Retina (tissue), 1 donor: ENCODE results near the gene LACTBL1.

ENCODE experiments used
- DNase-seq: peaks from one replicate; pipeline ENCODE4 v3.0.0-alpha.2; 2016

The LACTBL1 gene

DNA sequence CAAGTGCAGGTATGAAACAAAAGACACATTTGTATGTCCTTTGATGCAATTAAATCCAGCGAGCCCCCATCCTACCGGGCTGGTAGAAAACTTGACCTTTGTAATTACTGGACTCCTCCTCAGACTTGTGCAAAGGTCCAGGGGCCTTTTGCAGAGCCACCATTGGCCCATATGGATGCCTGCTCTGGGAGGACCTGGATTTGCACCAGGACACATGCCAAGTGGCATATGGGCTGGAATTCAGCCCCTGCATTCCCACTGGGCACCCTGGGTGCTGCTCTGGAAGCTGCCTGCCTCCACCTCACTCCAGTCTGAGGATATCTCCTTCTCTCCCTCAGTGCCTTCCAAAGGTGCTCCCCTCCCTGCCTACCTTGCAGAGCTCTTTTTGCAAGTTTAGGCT is 36.0 kb downstream of the LACTBL1 start:
- DNase-seq: no peak

DNA sequence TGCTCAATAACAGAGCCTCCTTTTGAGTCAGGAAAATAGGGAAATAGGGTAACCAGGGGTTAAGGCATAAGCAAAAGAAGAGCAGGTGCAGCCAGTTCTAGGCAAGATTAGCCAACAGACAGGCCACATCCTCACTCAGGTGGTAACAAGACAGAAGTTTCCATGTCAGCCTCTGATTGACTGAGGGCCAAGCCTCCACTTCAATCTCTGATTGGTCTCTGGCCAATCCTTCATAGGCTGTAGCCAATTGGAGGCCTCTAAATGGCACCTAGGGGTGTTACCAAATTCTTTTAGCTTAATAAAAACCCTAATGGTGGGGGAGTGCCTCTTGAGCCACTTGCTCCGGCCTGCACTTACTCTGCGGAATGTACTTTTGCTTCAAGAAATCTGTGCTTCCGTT is 37.2 kb downstream of the LACTBL1 start:
- no peak for DNase-seq

DNA sequence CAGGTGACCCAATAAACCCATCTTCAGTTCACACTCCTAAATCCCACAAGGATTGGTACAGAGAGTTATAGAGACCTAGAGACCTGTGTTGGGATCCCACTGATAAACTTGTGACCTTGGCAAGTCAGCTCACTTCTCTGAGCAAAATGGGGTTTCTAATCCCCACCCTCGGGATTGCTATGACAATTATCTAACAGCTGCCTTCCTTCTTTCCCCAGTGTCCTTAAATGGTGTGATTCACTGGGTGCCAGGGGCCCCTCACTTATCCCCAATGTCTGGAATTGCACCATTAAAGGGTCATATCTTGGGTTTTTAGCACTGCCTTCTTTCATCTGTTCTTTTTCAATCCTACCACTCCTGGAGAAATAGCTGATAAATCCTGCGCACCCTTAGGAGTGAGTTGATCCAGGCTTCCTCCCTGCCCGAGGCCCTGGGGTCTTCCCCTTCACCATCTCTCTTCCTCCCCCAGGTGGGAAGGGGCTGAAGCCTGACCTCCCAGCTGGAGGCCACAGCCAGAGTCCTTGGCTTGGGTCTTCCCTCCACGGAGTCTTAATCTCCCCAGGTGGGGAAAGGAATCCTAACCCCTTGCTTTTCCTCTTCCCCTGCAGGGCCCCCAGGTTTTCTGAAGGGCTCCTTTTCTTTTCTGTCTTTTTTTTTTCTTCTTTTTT is 39.7 kb downstream of the LACTBL1 start:
- no peak for DNase-seq

- peak; percentile 75 for DNase-seq
These were observed 42.3 kb downstream of the LACTBL1 start for GRCh38 chr1:22930240-22930912.

DNA sequence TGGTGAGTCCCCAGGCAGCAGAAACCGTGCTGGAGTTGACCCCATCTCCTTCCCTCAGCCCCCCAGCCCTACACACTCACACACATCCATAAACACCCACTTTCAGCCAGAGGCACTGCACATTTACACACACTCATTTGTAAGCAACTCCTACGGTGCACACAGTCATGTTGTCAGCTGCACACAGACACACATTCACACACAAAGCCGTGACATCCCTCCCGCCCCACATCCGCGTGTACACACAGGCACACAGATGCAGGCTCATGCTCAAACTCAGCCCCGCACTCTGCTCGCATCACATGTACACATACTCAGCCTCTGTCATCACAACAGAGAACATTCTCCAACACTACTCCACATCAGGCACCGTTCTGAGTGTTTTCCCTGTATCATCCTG is 47.6 kb downstream of the LACTBL1 start:
- no peak for DNase-seq

- no peak for DNase-seq
These were observed 50.0 kb downstream of the LACTBL1 start for GRCh38 chr1:22922640-22923039.

DNA sequence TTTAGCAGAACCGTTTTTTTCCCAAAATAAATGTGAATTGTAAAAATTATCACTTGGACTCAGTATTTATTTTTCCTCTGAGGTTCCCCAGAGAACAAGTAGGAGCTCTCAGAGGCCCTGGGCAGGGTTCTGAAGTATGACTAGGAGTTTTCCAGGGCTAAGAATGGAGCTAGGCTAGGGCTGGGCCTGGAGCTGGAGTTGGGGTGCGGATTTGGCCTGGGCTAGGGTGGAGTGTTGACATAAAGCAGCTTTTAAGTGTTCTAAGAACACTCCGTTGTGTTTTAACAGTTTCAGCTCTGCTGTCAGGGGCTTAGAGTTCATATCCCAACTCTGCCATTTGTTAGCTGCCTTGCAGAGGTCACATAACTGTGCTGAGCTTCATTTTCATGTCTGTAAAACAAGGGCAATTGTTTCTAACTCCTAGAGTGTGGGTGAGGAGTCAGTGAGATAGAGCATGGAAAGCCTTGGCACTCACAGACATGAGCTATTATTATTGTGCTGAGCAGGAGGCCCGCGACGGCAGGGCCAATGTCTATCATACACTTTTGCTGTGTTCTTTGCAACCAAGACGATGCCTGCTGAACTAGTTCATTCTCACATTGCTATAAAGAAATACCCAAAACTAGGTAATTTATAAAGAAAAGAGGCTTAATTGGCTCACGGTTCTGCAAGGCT is 51.1 kb downstream of the LACTBL1 start:
- no peak for DNase-seq

DNA sequence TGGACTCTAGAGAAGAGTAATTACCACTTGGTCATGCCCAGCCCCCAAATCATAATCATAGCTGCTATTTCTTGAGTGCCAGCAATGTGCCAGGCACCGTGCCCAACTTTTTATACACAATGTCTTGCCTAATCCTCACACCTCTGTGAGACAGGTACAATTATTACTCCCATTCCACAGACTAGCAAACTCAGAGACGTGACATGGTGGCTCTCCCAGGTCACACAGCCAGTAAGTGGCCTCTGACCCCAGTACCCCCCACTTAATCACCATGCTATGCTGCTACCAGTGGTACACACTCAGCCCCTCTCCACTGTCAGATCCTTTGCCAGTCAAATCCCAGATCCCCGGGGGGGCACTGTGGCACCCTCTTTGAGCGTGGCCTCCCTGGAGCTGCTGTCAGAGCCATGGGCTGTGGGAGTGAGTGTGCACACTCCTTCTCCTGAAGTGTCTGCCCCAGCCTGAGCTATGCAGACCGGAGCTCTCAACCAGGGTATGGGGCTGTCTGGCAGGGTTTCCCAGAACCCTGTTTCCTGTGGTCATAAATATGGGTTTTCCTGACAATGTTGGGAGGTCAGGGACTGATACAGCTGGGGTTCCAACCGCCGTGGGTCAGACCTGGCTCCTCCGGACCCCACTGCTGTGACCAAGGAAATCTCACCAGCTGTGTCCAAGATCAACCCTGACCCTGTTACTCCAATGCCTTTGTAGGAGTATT is 51.8 kb downstream of the LACTBL1 start:
- DNase-seq: no peak

DNA sequence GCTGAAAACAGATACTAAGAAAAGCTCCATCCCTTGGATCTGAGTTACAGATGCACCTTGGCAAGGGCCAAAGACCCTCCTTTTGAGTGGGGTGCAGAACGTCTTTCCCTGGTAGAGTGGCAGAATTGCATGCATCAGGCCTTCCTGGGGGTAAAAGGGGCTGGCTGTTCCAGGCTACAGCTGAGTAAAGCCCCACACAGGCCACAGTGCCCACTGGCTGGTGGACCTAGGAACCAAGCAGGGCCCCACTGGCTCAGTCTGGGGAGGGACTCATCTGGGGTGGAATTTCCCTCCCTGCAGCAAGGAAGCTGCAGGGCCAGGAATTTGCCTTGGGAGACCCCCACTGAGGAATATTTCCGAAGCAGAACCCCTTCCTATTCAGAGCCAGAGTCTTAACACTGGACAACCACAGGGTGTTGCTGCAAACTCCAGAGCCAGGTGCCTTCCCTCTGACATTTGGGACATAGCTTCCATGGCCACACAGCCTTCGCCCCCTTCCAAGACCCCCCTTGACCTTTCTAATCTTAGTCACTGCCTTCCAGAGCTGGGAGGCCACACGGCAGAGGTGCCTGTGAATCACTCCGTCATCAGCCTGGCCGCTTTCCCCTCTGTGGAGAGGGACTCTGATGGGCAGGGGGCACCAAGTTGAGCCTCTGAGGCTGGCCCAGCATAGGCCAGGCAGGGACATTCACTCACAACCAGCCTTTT is 52.5 kb downstream of the LACTBL1 start:
- peak; percentile 16 for DNase-seq

- DNase-seq: peak; percentile 19
These were observed 53.2 kb downstream of the LACTBL1 start for GRCh38 chr1:22919341-22920025.

- no peak for DNase-seq
These were observed 54.0 kb downstream of the LACTBL1 start for GRCh38 chr1:22918644-22919043.

- peak; percentile 57 for DNase-seq
These were observed 54.7 kb downstream of the LACTBL1 start for GRCh38 chr1:22917989-22918388.

DNA sequence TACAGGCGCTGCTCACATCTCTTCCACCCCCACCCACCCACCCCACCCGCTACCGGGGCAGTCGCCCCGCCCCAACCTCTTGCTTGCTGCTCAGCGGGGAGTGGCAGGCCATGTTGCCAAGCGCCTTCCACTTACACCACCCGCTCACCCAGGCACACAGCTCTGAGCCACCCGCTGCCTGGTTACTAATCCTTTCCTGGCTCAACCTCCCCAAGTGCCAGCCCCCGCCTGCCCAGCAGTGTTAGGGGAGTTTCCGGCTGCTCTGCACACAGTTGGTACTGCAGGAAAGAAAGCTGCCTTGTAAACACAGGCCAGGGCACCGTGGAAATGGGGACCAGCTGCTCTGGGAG is 56.2 kb downstream of the LACTBL1 start:
- DNase-seq: peak; percentile 34

- peak; percentile 47 for DNase-seq
These were observed 56.7 kb downstream of the LACTBL1 start for GRCh38 chr1:22915816-22916470.

GRCh38 chr1:22915231-22915630 is 57.4 kb downstream of the LACTBL1 start:
- peak; percentile 37 for DNase-seq

DNA sequence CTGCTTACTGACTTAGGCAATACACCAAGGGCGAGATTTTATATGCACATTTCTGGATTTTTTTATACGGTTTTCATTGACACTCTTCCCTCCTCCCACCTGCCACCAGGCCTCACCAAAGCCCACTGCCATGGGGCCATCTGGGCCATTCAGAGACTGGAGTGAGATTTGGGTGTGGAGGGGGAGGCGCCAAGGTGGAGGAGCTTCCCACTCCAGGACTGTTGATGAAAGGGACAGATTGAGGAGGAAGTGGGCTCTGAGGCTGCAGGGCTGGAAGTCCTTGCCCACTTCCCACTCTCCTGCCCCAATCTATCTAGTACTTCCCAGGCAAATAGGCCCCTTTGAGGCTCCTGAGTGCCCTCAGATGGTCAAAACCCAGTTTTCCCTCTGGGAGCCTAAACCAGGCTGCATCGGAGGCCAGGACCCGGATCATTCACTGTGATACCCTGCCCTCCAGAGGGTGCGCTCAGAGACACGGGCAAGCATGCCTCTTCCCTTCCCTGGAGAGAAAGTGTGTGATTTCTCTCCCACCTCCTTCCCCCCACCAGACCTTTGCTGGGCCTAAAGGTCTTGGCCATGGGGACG is 57.9 kb downstream of the LACTBL1 start:
- no peak for DNase-seq

DNA sequence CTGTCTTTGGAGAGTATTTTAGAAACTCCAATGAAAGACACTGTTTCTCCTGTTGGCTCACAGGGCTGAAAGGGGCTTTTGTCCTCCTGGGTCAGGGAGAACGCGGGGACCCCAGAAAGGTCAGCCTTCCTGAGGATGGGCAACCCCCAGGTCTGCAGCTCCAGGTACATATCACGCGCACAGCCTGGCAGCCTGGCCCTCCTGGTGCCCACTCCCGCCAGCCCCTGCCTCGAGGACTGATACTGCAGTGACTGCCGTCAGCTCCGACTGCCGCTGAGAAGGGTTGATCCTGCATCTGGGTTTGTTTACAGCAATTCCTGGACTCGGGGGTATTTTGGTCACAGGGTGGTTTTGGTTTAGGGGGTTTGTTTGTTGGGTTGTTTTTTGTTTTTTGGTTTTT is 58.5 kb downstream of the LACTBL1 start:
- DNase-seq: no peak

- no peak for DNase-seq
These were observed 59.1 kb downstream of the LACTBL1 start for GRCh38 chr1:22913421-22914141.

- no peak for DNase-seq
These were observed 60.4 kb downstream of the LACTBL1 start for GRCh38 chr1:22912311-22912710.

DNA sequence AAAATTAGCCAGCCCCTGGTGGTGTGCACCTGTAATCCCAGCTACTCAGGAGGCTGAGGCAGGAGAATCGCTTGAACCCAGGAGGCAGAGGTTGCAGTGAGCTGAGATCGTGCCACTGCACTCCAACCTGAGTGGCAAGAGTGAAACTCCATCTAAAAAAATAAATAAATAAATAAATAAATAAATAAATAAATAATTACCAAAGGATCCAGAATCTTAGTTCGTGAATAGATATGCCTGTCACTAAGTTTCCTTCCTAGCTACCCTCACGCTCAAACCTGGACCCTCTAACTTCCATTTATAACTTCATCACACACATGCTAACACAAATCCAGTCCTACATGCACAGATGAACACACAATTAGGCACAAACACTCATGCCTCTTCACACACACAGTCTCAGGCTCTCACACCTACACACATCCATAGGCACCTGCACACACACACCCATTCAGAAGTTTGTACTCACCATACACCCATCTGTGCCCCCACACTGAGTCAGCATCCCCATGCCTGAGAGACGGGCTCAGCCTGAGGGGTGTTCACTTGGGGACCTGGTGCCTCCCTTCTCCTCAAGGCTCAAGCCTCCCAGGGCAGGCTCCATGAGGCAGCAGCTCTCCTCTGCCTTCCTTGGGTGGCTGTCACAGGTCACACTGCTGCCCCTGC is 61.5 kb downstream of the LACTBL1 start:
- no peak for DNase-seq
